MM.1S (cell line): ENCODE data around the gene OR51E1.

Source experiments
- EZH2 ChIP-seq: fragments of 300-600 bp; sonication (generic); optimal IDR thresholded peaks from 2 replicates; pipeline ENCODE3; 2017; ENCODE audit warnings: low read depth, mild to moderate bottlenecking, antibody characterized with exemption, low read length, mixed read lengths
- EZH2phosphoT487 ChIP-seq: fragments of 300-600 bp; sonication (generic); IDR thresholded peaks from 2 replicates; pipeline ENCODE4 v1.6.1; 2018; ENCODE audit warnings: antibody characterized with exemption, low read length

DNA sequence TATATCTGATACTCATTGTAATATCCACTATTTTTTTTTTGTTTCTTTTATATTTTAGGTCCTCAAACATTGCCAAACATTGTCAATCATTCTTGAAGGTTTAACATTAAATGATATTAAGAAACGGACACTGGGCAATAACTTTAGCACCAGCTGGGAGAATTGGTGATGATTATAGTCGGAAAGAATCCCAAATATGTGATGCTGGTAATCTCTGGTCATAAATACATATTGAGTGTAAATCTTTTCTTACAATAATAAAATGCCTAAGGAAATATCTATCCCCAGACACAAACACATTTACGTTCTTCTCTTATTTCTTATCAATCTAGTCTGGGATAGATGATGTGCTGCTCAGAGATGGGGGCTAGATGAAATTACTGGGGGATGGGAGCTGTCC, 28.7 kb downstream of the OR51E1 start:
- TF ChIP-seq EZH2 (no peak), EZH2phosphoT487 (no peak)
